ENCODE measurements around the gene B3GNT5.

- TF ChIP-seq CTCF (IDR thresholded peaks at IDR 0.05) (no peak), POLR2A (IDR thresholded peaks at IDR 0.05) (no peak)
Measured at GRCh38 chr3:183264268-183264667, 11.2 kb downstream of the B3GNT5 start.

Measured in body of pancreas (tissue), 4 donors.